Smooth muscle cell (in vitro differentiated cells): ENCODE results near the gene LINGO3. TPM values are rescaled to one million over a fixed set of nuclear protein-coding genes. Genes with fewer than 3 reads are reported as not detected.

ENCODE experiments used
- DNase-seq: peaks from one replicate; lab custom pipeline; 2025; ENCODE audit not compliant: unreplicated experiment; lab: John Stamatoyannopoulos, UW
- H2AFZ ChIP-seq: fragments of 200-600 bp; sonication (generic); 2 replicates; pipeline ENCODE4 v1.6.0; 2016; ENCODE audit warnings: antibody characterized with exemption, low read depth, mild to moderate bottlenecking
- H3F3A ChIP-seq: fragments of 200-600 bp; sonication (generic); 2 replicates; pipeline ENCODE4 v1.6.0; 2017; ENCODE audit warnings: antibody characterized with exemption, low read depth
- H3K27ac ChIP-seq: fragments of 200-600 bp; sonication (generic); 2 replicates; pipeline ENCODE4 v1.5.1; 2016; ENCODE audit warnings: low read depth, mild to moderate bottlenecking
- H3K27me3 ChIP-seq: fragments of 200-600 bp; sonication (generic); 2 replicates; pipeline ENCODE4 v1.6.1; 2016; ENCODE audit warnings: low read depth, mild to moderate bottlenecking
- H3K36me3 ChIP-seq: fragments of 200-600 bp; sonication (generic); 2 replicates; pipeline ENCODE4 v1.5.1; 2016; ENCODE audit warnings: low read depth
- H3K4me1 ChIP-seq: fragments of 200-600 bp; sonication (generic); 2 replicates; pipeline ENCODE4 v1.5.1; 2016; ENCODE audit warnings: low read depth
- H3K4me2 ChIP-seq: fragments of 200-600 bp; sonication (generic); 2 replicates; pipeline ENCODE4 v1.6.0; 2016; ENCODE audit warnings: mild to moderate bottlenecking
- H3K4me3 ChIP-seq: fragments of 200-600 bp; sonication (generic); 2 replicates; pipeline ENCODE4 v1.5.1; 2016; ENCODE audit warnings: mild to moderate bottlenecking
- H3K79me2 ChIP-seq: fragments of 200-600 bp; sonication (generic); 2 replicates; pipeline ENCODE4 v1.6.0; 2016; ENCODE audit warnings: low read depth, mild to moderate bottlenecking
- H3K9ac ChIP-seq: fragments of 200-600 bp; sonication (generic); 2 replicates; pipeline ENCODE4 v1.6.0; 2016; ENCODE audit warnings: low read depth
- H3K9me3 ChIP-seq: fragments of 200-600 bp; sonication (generic); replicated peaks from 2 replicates; pipeline ENCODE4 v1.5.1; 2016; ENCODE audit warnings: low read depth
- H4K20me1 ChIP-seq: fragments of 200-600 bp; sonication (generic); 2 replicates; pipeline ENCODE4 v1.6.0; 2016; ENCODE audit warnings: low read depth
- CTCF ChIP-seq: fragments of 200-600 bp; sonication (generic); IDR thresholded peaks from 2 replicates; pipeline ENCODE4 v1.5.1; 2017; ENCODE audit warnings: borderline replicate concordance, mild to moderate bottlenecking, antibody characterized with exemption; ENCODE audit not compliant: insufficient read depth, poor library complexity, severe bottlenecking
- WGBS: methylation state at CpG from one replicate; pipeline ENCODE4 v1.1.7; 2016; ENCODE audit warnings: low lambda C conversion rate; 5-methylcytosine and 5-hydroxymethylcytosine counted together
- polyA plus RNA-seq: library from polyadenylated mRNA; unstranded; fragments of >200 nt; fragmentation: Nextera tagmentation; extraction: Ambion mirVana; gene quantifications from 2 replicates; pipeline ENCODE4 v1.2.1, GENCODE V29; 2016
- total RNA-seq: library from RNA; depleted of rRNA; stranded (reverse); fragments of >200 nt; gene quantifications from 2 replicates; pipeline ENCODE4 v1.2.3, GENCODE V29; 2014

LINGO3 gene
- total and polyA plus RNA-seq, 2 experiments from 2014 or later, result 0.31 TPM; not detected in 1

GRCh38 chr19:2338055-2338615 lies 30.2 kb upstream of the LINGO3 start:
- no peak overlapping the region for H3K4me3 ChIP-seq
- H3K36me3 ChIP-seq, result no peaks in the 10 kb centered on the region
- no peaks in the 10 kb centered on the region for H3F3A ChIP-seq
- TF ChIP-seq CTCF, result no peak
- H3K4me1 ChIP-seq, result no peaks in the 10 kb centered on the region
- peaks cover 26% of the 10 kb centered on the region for H3K79me2 ChIP-seq
- no peaks in the 10 kb centered on the region for H3K27me3 ChIP-seq
- no peak overlapping the region for H3K9ac ChIP-seq
- no peak for DNase-seq
- H3K4me2 ChIP-seq, result no peak overlapping the region
- peaks cover 58% of the 10 kb centered on the region for H4K20me1 ChIP-seq
- no peak overlapping the region for H3K27ac ChIP-seq
- H2AFZ ChIP-seq, result no peak overlapping the region
- 93% methylated on average over 21 of the region's 21 CpGs for WGBS
- no peaks in the 10 kb centered on the region for H3K9me3 ChIP-seq

GRCh38 chr19:2337329-2337707 lies 29.4 kb upstream of the LINGO3 start:
- no peaks in the 10 kb centered on the region for H3K4me1 ChIP-seq
- no peaks in the 10 kb centered on the region for H3K27me3 ChIP-seq
- H3K4me2 ChIP-seq, result no peak overlapping the region
- TF ChIP-seq CTCF, result peak; percentile 16
- H3K4me3 ChIP-seq, result no peak overlapping the region
- no peaks in the 10 kb centered on the region for H3K9me3 ChIP-seq
- peaks cover 31% of the 10 kb centered on the region for H3K79me2 ChIP-seq
- no peak overlapping the region for H2AFZ ChIP-seq
- no peak overlapping the region for H3K9ac ChIP-seq
- H3K27ac ChIP-seq, result no peak overlapping the region
- peaks cover 64% of the 10 kb centered on the region for H4K20me1 ChIP-seq
- no peak for DNase-seq
- 55% methylated on average over 18 of the region's 19 CpGs for WGBS
- no peaks in the 10 kb centered on the region for H3F3A ChIP-seq
- H3K36me3 ChIP-seq, result no peaks in the 10 kb centered on the region

- Histone ChIP-seq H3K79me2 (peaks cover 36% of the 10 kb centered on the region), H3K27ac (no peak overlapping the region)
- 92% methylated on average over 33 of the region's 33 CpGs for WGBS
Measured at GRCh38 chr19:2336528-2337328, 28.8 kb upstream of the LINGO3 start.

More at GRCh38 chr19:2336528-2337328, 28.8 kb upstream of the LINGO3 start:
- no peak for DNase-seq
- H2AFZ ChIP-seq, result no peak overlapping the region
- H3F3A ChIP-seq, result no peaks in the 10 kb centered on the region
- no peak for TF ChIP-seq CTCF
- no peaks in the 10 kb centered on the region for H3K4me1 ChIP-seq
- H3K9ac ChIP-seq, result no peak overlapping the region
- H4K20me1 ChIP-seq, result peaks cover 70% of the 10 kb centered on the region
- no peak overlapping the region for H3K4me2 ChIP-seq
- H3K9me3 ChIP-seq, result no peaks in the 10 kb centered on the region
- H3K4me3 ChIP-seq, result no peak overlapping the region
- no peaks in the 10 kb centered on the region for H3K36me3 ChIP-seq
- H3K27me3 ChIP-seq, result no peaks in the 10 kb centered on the region
